Cardiac muscle cell (in vitro differentiated cells and primary cell): ENCODE data around the gene C22orf31. TPM values are rescaled to one million over a fixed set of nuclear protein-coding genes. Genes with fewer than 3 reads are reported as not detected.

Experiments used
- DNase-seq, 2 donors: peaks; one replicate each; pipeline versions ENCODE4 v3.0.0 to v3.0.0-alpha.2; 2010 to 2017; ENCODE audit warnings: low read depth in 1 of 2, low spot score in 1 of 2
- H3K27ac ChIP-seq: fragments of 200-600 bp; sonication (generic); 2 replicates; pipeline ENCODE4 v1.5.1; 2016
- H3K27me3 ChIP-seq: fragments of 200-600 bp; sonication (generic); 2 replicates; pipeline ENCODE4 v1.6.0; 2016; ENCODE audit warnings: control low read depth
- H3K36me3 ChIP-seq: fragments of 200-600 bp; sonication (generic); 2 replicates; pipeline ENCODE4 v1.5.1; 2016; ENCODE audit warnings: control low read depth
- H3K4me1 ChIP-seq: fragments of 200-600 bp; sonication (generic); 2 replicates; pipeline ENCODE4 v1.8.1; 2017; ENCODE audit warnings: low read depth, mild to moderate bottlenecking, mixed run types
- H3K4me3 ChIP-seq: fragments of 200-600 bp; sonication (generic); 2 replicates; pipeline ENCODE4 v1.5.1; 2016; ENCODE audit warnings: mild to moderate bottlenecking
- H3K9me3 ChIP-seq: fragments of 200-600 bp; sonication (generic); 2 replicates; pipeline ENCODE4 v1.5.1; 2017; ENCODE audit warnings: low read depth, mild to moderate bottlenecking, control low read depth
- polyA plus RNA-seq: library from polyadenylated mRNA; unstranded; fragments of >200 nt; fragmentation: Nextera tagmentation; extraction: Ambion mirVana; gene quantifications from 2 replicates; pipeline ENCODE4 v1.2.1, GENCODE V29; 2016
- total RNA-seq: library from RNA; depleted of rRNA; stranded (reverse); fragments of >200 nt; gene quantifications from 2 replicates; pipeline ENCODE4 v1.2.3, GENCODE V29; 2016
- TF ChIP-seq, protein P1 (sequence below): IDR thresholded peaks from 2 replicates; pipeline ENCODE4 v1.5.1; 2012; ENCODE audit warnings: low read depth, mild to moderate bottlenecking, low read length

C22orf31 gene
- total and polyA plus RNA-seq, 2 experiments from 2014 or later: not detected

GRCh38 chr22:29105468-29105867, 43.8 kb upstream of the C22orf31 start:
- Histone ChIP-seq H3K4me1 (peaks cover 28% of the 10 kb centered on the region), H3K27me3 (no peaks in the 10 kb centered on the region), H3K27ac (no peak overlapping the region), H3K4me3 (no peak overlapping the region), H3K36me3 (no peaks in the 10 kb centered on the region), H3K9me3 (no peaks in the 10 kb centered on the region)
- no peak for DNase-seq
- TF ChIP-seq, protein P1, sequence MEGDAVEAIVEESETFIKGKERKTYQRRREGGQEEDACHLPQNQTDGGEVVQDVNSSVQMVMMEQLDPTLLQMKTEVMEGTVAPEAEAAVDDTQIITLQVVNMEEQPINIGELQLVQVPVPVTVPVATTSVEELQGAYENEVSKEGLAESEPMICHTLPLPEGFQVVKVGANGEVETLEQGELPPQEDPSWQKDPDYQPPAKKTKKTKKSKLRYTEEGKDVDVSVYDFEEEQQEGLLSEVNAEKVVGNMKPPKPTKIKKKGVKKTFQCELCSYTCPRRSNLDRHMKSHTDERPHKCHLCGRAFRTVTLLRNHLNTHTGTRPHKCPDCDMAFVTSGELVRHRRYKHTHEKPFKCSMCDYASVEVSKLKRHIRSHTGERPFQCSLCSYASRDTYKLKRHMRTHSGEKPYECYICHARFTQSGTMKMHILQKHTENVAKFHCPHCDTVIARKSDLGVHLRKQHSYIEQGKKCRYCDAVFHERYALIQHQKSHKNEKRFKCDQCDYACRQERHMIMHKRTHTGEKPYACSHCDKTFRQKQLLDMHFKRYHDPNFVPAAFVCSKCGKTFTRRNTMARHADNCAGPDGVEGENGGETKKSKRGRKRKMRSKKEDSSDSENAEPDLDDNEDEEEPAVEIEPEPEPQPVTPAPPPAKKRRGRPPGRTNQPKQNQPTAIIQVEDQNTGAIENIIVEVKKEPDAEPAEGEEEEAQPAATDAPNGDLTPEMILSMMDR: no peak

- H3K27ac ChIP-seq: no peak overlapping the region
- H3K36me3 ChIP-seq: no peaks in the 10 kb centered on the region
- H3K27me3 ChIP-seq: no peaks in the 10 kb centered on the region
- TF ChIP-seq, protein P1: no peak
- DNase-seq: no peak
- no peak overlapping the region for H3K4me3 ChIP-seq
- no peaks in the 10 kb centered on the region for H3K9me3 ChIP-seq
- peaks cover 18% of the 10 kb centered on the region for H3K4me1 ChIP-seq
Measured at GRCh38 chr22:29103121-29103520, 41.5 kb upstream of the C22orf31 start.

DNA sequence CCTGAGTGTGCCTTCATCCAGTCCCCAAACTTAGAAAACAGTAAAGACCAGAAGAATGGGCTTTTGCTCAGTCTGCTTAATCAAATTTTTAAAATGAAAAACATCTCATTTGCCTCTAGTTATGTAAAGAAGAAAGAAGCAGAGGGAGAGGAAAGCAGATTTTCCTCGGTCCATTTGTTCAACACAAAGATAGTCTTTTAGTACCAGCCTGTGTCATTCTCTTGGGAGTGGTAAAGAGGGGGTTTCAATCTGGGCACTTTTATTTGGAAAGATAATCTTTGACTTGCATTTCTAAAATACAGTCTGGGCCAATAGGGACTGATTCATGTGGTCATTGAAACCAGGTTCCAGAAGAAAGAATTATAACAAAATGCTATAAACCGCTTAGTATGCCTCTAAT, 40.7 kb upstream of the C22orf31 start:
- no peaks in the 10 kb centered on the region for H3K36me3 ChIP-seq
- DNase-seq: no peak
- no peaks in the 10 kb centered on the region for H3K9me3 ChIP-seq
- peaks cover 22% of the 10 kb centered on the region for H3K4me1 ChIP-seq
- TF ChIP-seq, protein P1: no peak
- H3K4me3 ChIP-seq: no peak overlapping the region
- no peaks in the 10 kb centered on the region for H3K27me3 ChIP-seq
- no peak overlapping the region for H3K27ac ChIP-seq

- Histone ChIP-seq H3K9me3 (no peaks in the 10 kb centered on the region), H3K36me3 (no peaks in the 10 kb centered on the region), H3K4me1 (peaks cover 35% of the 10 kb centered on the region), H3K27me3 (no peaks in the 10 kb centered on the region), H3K27ac (no peak overlapping the region), H3K4me3 (no peak overlapping the region)
- TF ChIP-seq, protein P1: no peak
- no peak for DNase-seq
Measured at GRCh38 chr22:29098296-29098695, 36.7 kb upstream of the C22orf31 start.

- H3K36me3 ChIP-seq: no peaks in the 10 kb centered on the region
- H3K4me1 ChIP-seq: peaks cover 23% of the 10 kb centered on the region
- peak overlapping the region; percentile 85 for H3K27ac ChIP-seq
- peak in 1 of 2 donors; percentile 31 for DNase-seq
- no peaks in the 10 kb centered on the region for H3K9me3 ChIP-seq
- H3K4me3 ChIP-seq: no peak overlapping the region
- no peaks in the 10 kb centered on the region for H3K27me3 ChIP-seq
- TF ChIP-seq, protein P1: no peak
Measured at GRCh38 chr22:29096736-29097669, 35.4 kb upstream of the C22orf31 start.
